Subcutaneous adipose tissue (tissue), 4 donors: ENCODE data around the gene KRTAP9-7. TPM values are rescaled to one million over a fixed set of nuclear protein-coding genes. Genes with fewer than 3 reads are reported as not detected.

Experiments used
- CTCF ChIP-seq: fragments of 450-650 bp; IDR thresholded peaks from one replicate; pipeline ENCODE4 v1.5.1; 2016; ENCODE audit warnings: low read depth, mild to moderate bottlenecking, control low read depth, antibody characterized with exemption, moderate library complexity
- total RNA-seq, 4 donors: library from RNA; depleted of rRNA; stranded (reverse); fragments of >200 nt; gene quantifications; one replicate each; pipeline ENCODE4 v1.1.0, GENCODE V29; 2016

The KRTAP9-7 gene
- total RNA-seq, 4 donors from 2014 or later = not detected

- no peak for TF ChIP-seq CTCF
These were observed 11.6 kb downstream of the KRTAP9-7 start for GRCh38 chr17:41287050-41287449.

GRCh38 chr17:41294016-41294415 lies 18.5 kb downstream of the KRTAP9-7 start:
- TF ChIP-seq CTCF = no peak

GRCh38 chr17:41296846-41297245 lies 21.3 kb downstream of the KRTAP9-7 start:
- TF ChIP-seq CTCF = no peak

GRCh38 chr17:41298458-41299135 lies 23.1 kb downstream of the KRTAP9-7 start:
- TF ChIP-seq CTCF = no peak

- TF ChIP-seq CTCF = no peak
These were observed 25.8 kb downstream of the KRTAP9-7 start for GRCh38 chr17:41301204-41301790.

GRCh38 chr17:41301916-41302901 lies 26.7 kb downstream of the KRTAP9-7 start, which contains the start of gene KRTAP29-1:
KRTAP29-1 (minus strand) TSS chr17:41302851; CDS start chr17:41302851, 0 bp downstream.
- no peak for TF ChIP-seq CTCF

GRCh38 chr17:41302981-41303380 lies 27.5 kb downstream of the KRTAP9-7 start:
- no peak for TF ChIP-seq CTCF
